WTC11 (cell line): ENCODE results near the gene DTNB.

ENCODE experiments used
- CREB1 ChIP-seq: sonication (generic); formaldehyde crosslinking; IDR thresholded peaks from 2 replicates; pipeline ENCODE4 v1.8.0; 2023; ENCODE audit warnings: mild to moderate bottlenecking, missing genetic modification reagents
- CTCF ChIP-seq: fragments of 200-600 bp; IDR thresholded peaks from 2 replicates; pipeline ENCODE4 v1.8.0; 2022; ENCODE audit warnings: antibody characterized with exemption
- FOXK1 ChIP-seq: sonication (generic); formaldehyde crosslinking; IDR thresholded peaks from 2 replicates; pipeline ENCODE4 v1.8.0; 2022; ENCODE audit warnings: mild to moderate bottlenecking, moderate library complexity, missing genetic modification reagents
- MAX ChIP-seq: sonication (generic); formaldehyde crosslinking; IDR thresholded peaks from 2 replicates; pipeline ENCODE4 v1.8.0; 2022; ENCODE audit warnings: mild to moderate bottlenecking, missing genetic modification reagents
- TP53 ChIP-seq: sonication (generic); formaldehyde crosslinking; IDR thresholded peaks from 2 replicates; pipeline ENCODE4 v1.8.1; 2023; ENCODE audit warnings: mild to moderate bottlenecking, missing genetic modification reagents

- TF ChIP-seq CTCF (no peak), MAX (CRISPR knock-in tag) (no peak), TP53 (no peak), FOXK1 (CRISPR knock-in tag) (no peak), CREB1 (CRISPR knock-in tag) (no peak)
These were observed 41.0 kb downstream of the DTNB start for GRCh38 chr2:25632396-25632795.
